Neural cell (in vitro differentiated cells): ENCODE data around the gene NCOA5.

ENCODE experiments used
- EP300 ChIP-seq: fragments of 450-650 bp; conservative IDR thresholded peaks from 2 replicates; pipeline ENCODE4 v1.6.1; 2014; ENCODE audit warnings: antibody characterized with exemption, mild to moderate bottlenecking, moderate library complexity; ENCODE audit not compliant: poor library complexity, severe bottlenecking
- POLR2AphosphoS5 ChIP-seq: IDR thresholded peaks from 2 replicates; pipeline ENCODE4 v1.6.1; 2012
- RAD21 ChIP-seq: fragments of 450-650 bp; conservative IDR thresholded peaks from 2 replicates; pipeline ENCODE4 v1.6.1; 2014; ENCODE audit warnings: antibody characterized with exemption, mild to moderate bottlenecking, moderate library complexity
- TAF1 ChIP-seq: IDR thresholded peaks from 2 replicates; pipeline ENCODE4 v1.6.1; 2012; ENCODE audit warnings: low read depth
- TF ChIP-seq, protein P1 (sequence below): fragments of 450-650 bp; IDR thresholded peaks from 2 replicates; pipeline ENCODE4 v1.5.1; 2014; ENCODE audit warnings: antibody characterized with exemption, mild to moderate bottlenecking, moderate library complexity; ENCODE audit not compliant: poor library complexity, severe bottlenecking

DNA sequence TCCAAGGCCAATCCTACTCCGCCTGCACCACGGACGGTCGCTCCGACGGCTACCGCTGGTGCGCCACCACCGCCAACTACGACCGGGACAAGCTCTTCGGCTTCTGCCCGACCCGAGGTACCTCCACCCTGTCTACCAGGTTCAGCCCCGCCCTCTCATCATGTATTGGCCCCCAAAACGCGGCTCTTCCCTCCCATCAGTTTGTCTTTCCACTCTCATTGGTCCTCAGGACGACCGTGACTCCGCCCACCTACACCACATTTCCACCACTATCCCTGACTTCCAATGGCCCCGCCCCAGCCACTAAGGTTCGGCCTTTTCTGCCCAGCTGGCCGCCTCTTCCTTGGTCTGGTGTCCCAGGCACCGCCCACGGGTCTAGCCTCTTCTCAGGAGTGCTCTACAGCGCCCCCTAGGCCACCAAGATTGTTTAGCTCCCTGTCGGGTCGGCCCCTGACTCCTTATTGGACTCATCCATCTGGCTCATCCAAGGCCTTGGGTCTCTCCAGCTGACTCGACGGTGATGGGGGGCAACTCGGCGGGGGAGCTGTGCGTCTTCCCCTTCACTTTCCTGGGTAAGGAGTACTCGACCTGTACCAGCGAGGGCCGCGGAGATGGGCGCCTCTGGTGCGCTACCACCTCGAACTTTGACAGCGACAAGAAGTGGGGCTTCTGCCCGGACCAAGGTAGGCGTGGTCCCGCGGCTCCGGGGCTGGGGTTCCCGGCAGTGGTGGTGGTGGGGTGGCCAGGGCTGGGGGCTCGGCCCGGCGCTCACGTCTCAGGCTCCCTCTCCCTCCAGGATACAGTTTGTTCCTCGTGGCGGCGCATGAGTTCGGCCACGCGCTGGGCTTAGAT is 77.9 kb downstream of the NCOA5 start:
- TF ChIP-seq TAF1 = no peak
- TF ChIP-seq, protein P1, sequence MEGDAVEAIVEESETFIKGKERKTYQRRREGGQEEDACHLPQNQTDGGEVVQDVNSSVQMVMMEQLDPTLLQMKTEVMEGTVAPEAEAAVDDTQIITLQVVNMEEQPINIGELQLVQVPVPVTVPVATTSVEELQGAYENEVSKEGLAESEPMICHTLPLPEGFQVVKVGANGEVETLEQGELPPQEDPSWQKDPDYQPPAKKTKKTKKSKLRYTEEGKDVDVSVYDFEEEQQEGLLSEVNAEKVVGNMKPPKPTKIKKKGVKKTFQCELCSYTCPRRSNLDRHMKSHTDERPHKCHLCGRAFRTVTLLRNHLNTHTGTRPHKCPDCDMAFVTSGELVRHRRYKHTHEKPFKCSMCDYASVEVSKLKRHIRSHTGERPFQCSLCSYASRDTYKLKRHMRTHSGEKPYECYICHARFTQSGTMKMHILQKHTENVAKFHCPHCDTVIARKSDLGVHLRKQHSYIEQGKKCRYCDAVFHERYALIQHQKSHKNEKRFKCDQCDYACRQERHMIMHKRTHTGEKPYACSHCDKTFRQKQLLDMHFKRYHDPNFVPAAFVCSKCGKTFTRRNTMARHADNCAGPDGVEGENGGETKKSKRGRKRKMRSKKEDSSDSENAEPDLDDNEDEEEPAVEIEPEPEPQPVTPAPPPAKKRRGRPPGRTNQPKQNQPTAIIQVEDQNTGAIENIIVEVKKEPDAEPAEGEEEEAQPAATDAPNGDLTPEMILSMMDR = no peak
- TF ChIP-seq RAD21 = no peak
- TF ChIP-seq POLR2AphosphoS5 = no peak
- no peak for TF ChIP-seq EP300
